Mammary epithelial cell (primary cell): ENCODE measurements around the gene ELMO3.

Source experiments
- EZH2 ChIP-seq: IDR thresholded peaks from 2 replicates; pipeline ENCODE4 v1.6.1; 2012; ENCODE audit warnings: low read length, inconsistent platforms, borderline replicate concordance
- TF ChIP-seq, protein P1 (sequence below), 2 donors: IDR thresholded peaks in 1 of 2; conservative IDR thresholded peaks in 1 of 2; 2 replicates each; pipeline ENCODE4 v1.5.1; 2011 to 2012; ENCODE audit warnings: inconsistent platforms in 2 of 2, low read length in 2 of 2, mild to moderate bottlenecking in 2 of 2, control low read depth in 1 of 2, low read depth in 1 of 2; ENCODE audit not compliant: insufficient read depth in 1 of 2; ENCODE audit errors: extremely low read depth in 1 of 2

DNA sequence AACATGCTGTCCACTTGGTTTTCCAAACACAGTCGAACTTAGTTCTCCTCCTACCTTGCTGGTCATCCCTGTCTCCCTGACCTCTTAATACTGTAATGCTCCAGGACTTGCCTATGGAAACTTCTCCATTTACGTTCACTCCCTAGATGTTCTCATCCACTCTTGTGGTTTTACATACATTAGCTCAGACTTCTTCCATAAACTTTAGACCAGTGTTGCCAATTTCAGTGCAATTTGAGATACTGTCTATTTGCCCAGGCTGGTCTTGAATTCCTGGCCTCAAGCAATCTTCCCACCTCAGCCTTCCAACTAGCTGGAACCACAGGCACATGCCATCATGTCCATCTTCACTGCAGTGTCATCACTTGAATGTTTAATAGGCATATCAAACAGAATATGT is 16.6 kb upstream of the ELMO3 start:
- TF ChIP-seq EZH2: no peak
- TF ChIP-seq, protein P1, sequence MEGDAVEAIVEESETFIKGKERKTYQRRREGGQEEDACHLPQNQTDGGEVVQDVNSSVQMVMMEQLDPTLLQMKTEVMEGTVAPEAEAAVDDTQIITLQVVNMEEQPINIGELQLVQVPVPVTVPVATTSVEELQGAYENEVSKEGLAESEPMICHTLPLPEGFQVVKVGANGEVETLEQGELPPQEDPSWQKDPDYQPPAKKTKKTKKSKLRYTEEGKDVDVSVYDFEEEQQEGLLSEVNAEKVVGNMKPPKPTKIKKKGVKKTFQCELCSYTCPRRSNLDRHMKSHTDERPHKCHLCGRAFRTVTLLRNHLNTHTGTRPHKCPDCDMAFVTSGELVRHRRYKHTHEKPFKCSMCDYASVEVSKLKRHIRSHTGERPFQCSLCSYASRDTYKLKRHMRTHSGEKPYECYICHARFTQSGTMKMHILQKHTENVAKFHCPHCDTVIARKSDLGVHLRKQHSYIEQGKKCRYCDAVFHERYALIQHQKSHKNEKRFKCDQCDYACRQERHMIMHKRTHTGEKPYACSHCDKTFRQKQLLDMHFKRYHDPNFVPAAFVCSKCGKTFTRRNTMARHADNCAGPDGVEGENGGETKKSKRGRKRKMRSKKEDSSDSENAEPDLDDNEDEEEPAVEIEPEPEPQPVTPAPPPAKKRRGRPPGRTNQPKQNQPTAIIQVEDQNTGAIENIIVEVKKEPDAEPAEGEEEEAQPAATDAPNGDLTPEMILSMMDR (conservative IDR thresholded peaks at IDR 0.05 in 1 of 2, IDR thresholded peaks at IDR 0.05 in 1 of 2; ENCODE audit: extremely low read depth in 1 of 2, insufficient read depth in 1 of 2, low read depth in 1 of 2, low read length in 2 of 2): no peak
